PC-9 (cell line): ENCODE measurements around the gene KIF17.

Source experiments
- EZH2 ChIP-seq: fragments of 200-600 bp; sonication (generic); IDR thresholded peaks from 2 replicates; pipeline ENCODE4 v1.8.0; 2017; ENCODE audit warnings: antibody characterized with exemption, low read depth
- TF ChIP-seq, protein P1 (sequence below): fragments of 200-600 bp; sonication (generic); conservative IDR thresholded peaks from 2 replicates; pipeline ENCODE4 v1.6.1; 2017; ENCODE audit warnings: mixed run types, antibody characterized with exemption, mild to moderate bottlenecking, moderate library complexity

DNA sequence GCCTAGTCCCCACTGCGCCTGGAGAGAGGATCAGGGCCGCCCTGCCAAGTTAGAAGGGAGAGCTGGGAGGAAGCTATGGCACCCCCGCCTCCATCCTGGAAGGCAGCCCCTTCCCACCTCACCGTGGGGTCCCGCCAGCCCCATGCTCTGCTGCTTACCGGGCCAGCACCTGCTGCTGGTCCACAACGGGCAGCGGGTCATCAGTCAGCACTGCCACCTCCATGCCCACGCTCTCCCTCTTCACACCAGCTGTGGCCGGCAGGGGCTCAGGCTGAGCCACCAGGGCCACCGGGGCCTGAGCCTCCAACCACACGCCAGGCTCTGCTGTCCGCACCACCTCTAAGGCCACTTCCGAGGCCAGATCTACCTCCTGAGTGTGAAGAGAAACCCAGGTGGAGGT is 33.2 kb downstream of the KIF17 start:
- TF ChIP-seq, protein P1, sequence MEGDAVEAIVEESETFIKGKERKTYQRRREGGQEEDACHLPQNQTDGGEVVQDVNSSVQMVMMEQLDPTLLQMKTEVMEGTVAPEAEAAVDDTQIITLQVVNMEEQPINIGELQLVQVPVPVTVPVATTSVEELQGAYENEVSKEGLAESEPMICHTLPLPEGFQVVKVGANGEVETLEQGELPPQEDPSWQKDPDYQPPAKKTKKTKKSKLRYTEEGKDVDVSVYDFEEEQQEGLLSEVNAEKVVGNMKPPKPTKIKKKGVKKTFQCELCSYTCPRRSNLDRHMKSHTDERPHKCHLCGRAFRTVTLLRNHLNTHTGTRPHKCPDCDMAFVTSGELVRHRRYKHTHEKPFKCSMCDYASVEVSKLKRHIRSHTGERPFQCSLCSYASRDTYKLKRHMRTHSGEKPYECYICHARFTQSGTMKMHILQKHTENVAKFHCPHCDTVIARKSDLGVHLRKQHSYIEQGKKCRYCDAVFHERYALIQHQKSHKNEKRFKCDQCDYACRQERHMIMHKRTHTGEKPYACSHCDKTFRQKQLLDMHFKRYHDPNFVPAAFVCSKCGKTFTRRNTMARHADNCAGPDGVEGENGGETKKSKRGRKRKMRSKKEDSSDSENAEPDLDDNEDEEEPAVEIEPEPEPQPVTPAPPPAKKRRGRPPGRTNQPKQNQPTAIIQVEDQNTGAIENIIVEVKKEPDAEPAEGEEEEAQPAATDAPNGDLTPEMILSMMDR: no peak
- no peak for TF ChIP-seq EZH2
